Fibroblast of lung (primary cell): ENCODE data around the gene MS4A10. TPM values are rescaled to one million over a fixed set of nuclear protein-coding genes. Genes with fewer than 3 reads are reported as not detected.

ENCODE experiments used
- DNase-seq, 2 donors: peaks; one replicate each; pipeline versions ENCODE4 v3.0.0 to v3.0.0-alpha.2; 2010; ENCODE audit warnings: low read depth in 2 of 2
- H2AFZ ChIP-seq: 2 replicates; pipeline ENCODE4 v1.5.1; 2012; ENCODE audit warnings: low read length, control low read depth, inconsistent platforms
- H3K27ac ChIP-seq: 2 replicates; pipeline ENCODE4 v1.5.1; 2011; ENCODE audit warnings: low read length, control low read depth; ENCODE audit not compliant: insufficient read depth
- H3K27me3 ChIP-seq: 2 replicates; pipeline ENCODE4 v1.5.1; 2011; ENCODE audit warnings: mild to moderate bottlenecking, low read length; ENCODE audit not compliant: control insufficient read depth, insufficient read depth
- H3K36me3 ChIP-seq: 2 replicates; pipeline ENCODE4 v1.5.1; 2011; ENCODE audit warnings: low read length; ENCODE audit not compliant: control insufficient read depth, insufficient read depth
- H3K4me1 ChIP-seq: 2 replicates; pipeline ENCODE4 v1.5.1; 2011; ENCODE audit warnings: low read length; ENCODE audit not compliant: control insufficient read depth, insufficient read depth; ENCODE audit errors: extremely low read depth
- H3K4me2 ChIP-seq: 2 replicates; pipeline ENCODE4 v1.5.1; 2011; ENCODE audit warnings: low read length, control low read depth; ENCODE audit not compliant: insufficient read depth; ENCODE audit errors: extremely low read depth
- H3K4me3 ChIP-seq, 4 experiments: fragments of 200-600 bp in 1 of 4; sonication (generic) in 1 of 4; replicated peaks in 1 of 4; 2 replicates each; pipeline ENCODE4 v1.5.1; 2011 to 2016; ENCODE audit warnings: low read length in 4 of 4, low read depth in 3 of 4, mild to moderate bottlenecking in 3 of 4, control low read depth in 2 of 4, inconsistent platforms in 1 of 4, mixed read lengths in 1 of 4; ENCODE audit not compliant: insufficient read depth in 1 of 4; ENCODE audit errors: control extremely low read depth in 1 of 4
- H3K79me2 ChIP-seq: 2 replicates; pipeline ENCODE4 v1.5.1; 2012; ENCODE audit warnings: mild to moderate bottlenecking, low read length, inconsistent platforms; ENCODE audit not compliant: control insufficient read depth, insufficient read depth
- H3K9ac ChIP-seq: 2 replicates; pipeline ENCODE4 v1.5.1; 2011; ENCODE audit warnings: mild to moderate bottlenecking, low read length, control low read depth; ENCODE audit not compliant: insufficient read depth
- H3K9me3 ChIP-seq: 2 replicates; pipeline ENCODE4 v1.5.1; 2012; ENCODE audit warnings: low read depth, low read length; ENCODE audit not compliant: control insufficient read depth, insufficient read depth
- H4K20me1 ChIP-seq: 2 replicates; pipeline ENCODE4 v1.5.1; 2011; ENCODE audit warnings: low read length; ENCODE audit not compliant: control insufficient read depth, insufficient read depth; ENCODE audit errors: extremely low read depth
- EZH2 ChIP-seq: IDR thresholded peaks from 2 replicates; pipeline ENCODE4 v1.5.1; 2012; ENCODE audit warnings: low read length, control low read depth, mild to moderate bottlenecking; ENCODE audit errors: missing control alignments
- polyA plus RNA-seq, 2 donors: library from polyadenylated mRNA; depleted of rRNA in 1 of 2; stranded (reverse) in 1 of 2; unstranded in 1 of 2; fragments of >200 nt; gene quantifications; 2 replicates each; pipeline ENCODE4 v1.2.1, GENCODE V29; 2011 to 2012; ENCODE audit warnings: missing spikeins in 1 of 2
- total RNA-seq: library from RNA; depleted of rRNA; stranded (reverse); fragments of >200 nt; gene quantifications from 2 replicates; pipeline ENCODE4 v1.2.1, GENCODE V29; 2014
- TF ChIP-seq, protein P1 (sequence below), 2 donors: IDR thresholded peaks in 1 of 2; conservative IDR thresholded peaks in 1 of 2; 1 replicate in 1 of 2; 2 replicates in 1 of 2; pipeline ENCODE4 v1.5.1; 2011 to 2012; ENCODE audit warnings: low read length in 2 of 2, control low read depth in 1 of 2, inconsistent platforms in 1 of 2, low read depth in 1 of 2, mild to moderate bottlenecking in 1 of 2

Gene MS4A10
- total and polyA plus RNA-seq, 2 donors (not counting 1 experiment from before 2014, with no cell fraction given): not detected

DNA sequence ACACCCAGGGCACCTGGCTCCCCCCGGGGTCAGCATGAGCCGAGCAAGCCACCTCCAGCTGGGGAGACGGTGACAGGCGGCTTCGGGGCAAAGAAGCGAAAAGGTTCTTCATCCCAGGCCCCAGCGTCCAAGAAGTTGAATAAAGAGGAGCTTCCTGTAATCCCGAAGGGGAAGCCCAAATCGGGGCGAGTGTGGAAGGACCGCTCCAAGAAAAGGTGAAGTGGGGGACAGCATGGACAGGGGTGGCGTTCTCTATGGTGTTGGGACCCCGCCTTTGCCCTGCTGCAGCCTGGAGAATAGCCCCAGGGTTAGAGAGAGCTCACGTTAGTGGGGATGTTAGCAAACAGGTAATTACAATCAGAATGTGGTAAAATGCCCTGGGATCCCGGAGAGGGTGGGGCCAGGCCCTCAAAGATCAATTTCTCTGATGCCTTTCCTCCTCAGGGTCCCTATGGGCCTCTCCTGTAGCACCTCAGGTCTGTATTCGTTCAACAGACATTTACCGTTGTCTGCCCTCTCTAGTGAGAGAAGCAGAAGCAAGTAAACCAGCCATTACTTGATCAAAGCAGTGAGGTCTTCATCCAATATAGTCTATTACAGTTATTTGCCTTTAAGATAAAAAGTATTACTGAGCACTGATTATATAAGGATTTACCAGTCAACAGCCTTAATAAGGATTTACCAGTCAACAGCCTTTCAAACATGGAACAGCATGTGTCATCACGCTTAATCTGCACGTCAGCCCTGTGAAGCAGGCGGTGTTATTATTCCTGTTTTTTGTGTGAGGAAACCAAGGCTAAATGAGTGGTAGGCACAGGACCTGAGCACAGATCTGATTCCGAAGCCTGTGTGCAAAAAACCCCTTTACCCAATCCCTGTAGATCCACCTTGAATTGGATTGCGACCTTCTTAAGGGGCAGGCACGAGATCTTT is 57.8 kb downstream of the MS4A10 start:
- Histone ChIP-seq H3K79me2 (peaks cover 40% of the 10 kb centered on the region), H3K9me3 (no peaks in the 10 kb centered on the region), H3K27me3 (no peaks in the 10 kb centered on the region), H3K27ac (peak overlapping the region; percentile 83), H3K9ac (peak overlapping the region; percentile 83), H4K20me1 (no peaks in the 10 kb centered on the region), H2AFZ (no peak overlapping the region), H3K4me1 (peaks cover 18% of the 10 kb centered on the region), H3K36me3 (no peaks in the 10 kb centered on the region), H3K4me3 (peak overlapping the region; percentile 72 to 96 (median 82)), H3K4me2 (peak overlapping the region; percentile 87)
- no peak for DNase-seq
- TF ChIP-seq, protein P1, sequence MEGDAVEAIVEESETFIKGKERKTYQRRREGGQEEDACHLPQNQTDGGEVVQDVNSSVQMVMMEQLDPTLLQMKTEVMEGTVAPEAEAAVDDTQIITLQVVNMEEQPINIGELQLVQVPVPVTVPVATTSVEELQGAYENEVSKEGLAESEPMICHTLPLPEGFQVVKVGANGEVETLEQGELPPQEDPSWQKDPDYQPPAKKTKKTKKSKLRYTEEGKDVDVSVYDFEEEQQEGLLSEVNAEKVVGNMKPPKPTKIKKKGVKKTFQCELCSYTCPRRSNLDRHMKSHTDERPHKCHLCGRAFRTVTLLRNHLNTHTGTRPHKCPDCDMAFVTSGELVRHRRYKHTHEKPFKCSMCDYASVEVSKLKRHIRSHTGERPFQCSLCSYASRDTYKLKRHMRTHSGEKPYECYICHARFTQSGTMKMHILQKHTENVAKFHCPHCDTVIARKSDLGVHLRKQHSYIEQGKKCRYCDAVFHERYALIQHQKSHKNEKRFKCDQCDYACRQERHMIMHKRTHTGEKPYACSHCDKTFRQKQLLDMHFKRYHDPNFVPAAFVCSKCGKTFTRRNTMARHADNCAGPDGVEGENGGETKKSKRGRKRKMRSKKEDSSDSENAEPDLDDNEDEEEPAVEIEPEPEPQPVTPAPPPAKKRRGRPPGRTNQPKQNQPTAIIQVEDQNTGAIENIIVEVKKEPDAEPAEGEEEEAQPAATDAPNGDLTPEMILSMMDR (conservative IDR thresholded peaks at IDR 0.05 in 1 of 2, IDR thresholded peaks at IDR 0.05 in 1 of 2; ENCODE audit: low read depth in 1 of 2, low read length in 2 of 2): no peak
- no peak for TF ChIP-seq EZH2

DNA sequence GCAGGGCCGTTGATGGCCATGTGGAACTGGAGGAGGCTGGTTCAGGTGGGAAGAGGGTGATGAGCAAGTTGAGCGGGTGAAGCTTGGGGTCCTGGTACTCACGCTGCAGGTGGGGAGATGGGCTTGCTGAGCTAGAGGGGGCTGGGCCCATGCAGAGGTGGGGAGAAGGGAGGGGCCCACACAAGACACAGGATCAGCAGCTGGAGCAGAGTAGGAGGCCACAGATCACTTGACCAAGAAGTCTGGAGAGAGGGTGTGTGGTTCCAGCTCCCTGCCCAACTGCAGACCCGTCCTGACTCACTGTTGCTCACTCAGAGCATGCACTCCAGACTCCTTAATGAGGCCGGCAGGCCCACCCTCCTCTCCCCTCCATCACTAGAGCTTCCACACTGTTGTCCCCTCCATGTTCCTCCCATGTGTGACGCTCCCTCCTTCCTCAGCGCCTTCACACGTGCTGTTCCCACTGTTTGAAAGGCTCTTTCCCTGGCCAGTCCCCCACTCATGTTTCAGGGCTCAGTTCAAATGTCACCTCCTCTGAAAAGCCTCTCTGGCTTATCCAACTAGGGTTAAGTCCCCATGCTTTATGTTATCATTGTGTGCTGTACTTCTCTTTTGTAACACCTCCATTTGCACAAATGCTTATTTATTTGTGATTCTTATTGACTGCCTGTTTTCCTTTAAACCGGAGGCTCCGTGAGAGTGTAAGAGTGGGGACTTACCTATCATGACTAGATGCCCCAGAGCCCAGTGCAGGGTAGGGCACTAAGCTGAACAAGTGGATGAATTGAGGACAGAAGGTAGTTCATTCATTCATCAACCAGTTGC is 59.1 kb downstream of the MS4A10 start:
- peaks cover 40% of the 10 kb centered on the region for H3K79me2 ChIP-seq
- peaks cover 6% of the 10 kb centered on the region for H3K36me3 ChIP-seq
- H3K9ac ChIP-seq: peak overlapping the region; percentile 5

More for the DNA sequence above, 59.1 kb downstream of the MS4A10 start:
- no peaks in the 10 kb centered on the region for H3K27me3 ChIP-seq
- H4K20me1 ChIP-seq: no peaks in the 10 kb centered on the region
- DNase-seq: peak; percentile 40 to 42
- peaks cover 18% of the 10 kb centered on the region for H3K4me1 ChIP-seq
- no peaks in the 10 kb centered on the region for H3K9me3 ChIP-seq
- TF ChIP-seq, protein P1 (conservative IDR thresholded peaks at IDR 0.05 in 1 of 2, IDR thresholded peaks at IDR 0.05 in 1 of 2; ENCODE audit: low read depth in 1 of 2, low read length in 2 of 2): no peak
- TF ChIP-seq EZH2: no peak
- no peak overlapping the region for H2AFZ ChIP-seq
- H3K4me2 ChIP-seq: peak overlapping the region; percentile 87
- H3K27ac ChIP-seq: no peak overlapping the region
- peak overlapping the region; percentile 72 to 96 (median 82) for H3K4me3 ChIP-seq
